Lung (tissue), 12 donors: ENCODE measurements around the gene LECT2. TPM values are rescaled to one million over a fixed set of nuclear protein-coding genes. Genes with fewer than 3 reads are reported as not detected.

Source experiments
- ATAC-seq: fragments of 200-7000 bp; cut with Tn5 transposase; one replicate; pipeline ENCODE4 v1.9.1; 2020; ENCODE audit warnings: moderate number of reproducible peaks; ENCODE audit not compliant: insufficient read depth, low FRiP score
- DNase-seq, 3 donors: peaks; one replicate each; pipeline ENCODE4 v3.0.0-alpha.2; 2013 to 2017
- H3K27ac ChIP-seq, 2 donors: one replicate each; pipeline ENCODE4 v1.5.1; 2013; ENCODE audit warnings: mild to moderate bottlenecking in 2 of 2, moderate library complexity in 2 of 2, control low read depth in 1 of 2, inconsistent platforms in 1 of 2, low read depth in 1 of 2, low read length in 1 of 2
- H3K27me3 ChIP-seq, 3 donors: one replicate each; pipeline ENCODE4 v1.5.1; 2013; ENCODE audit warnings: low read length in 2 of 3; ENCODE audit not compliant: control insufficient read depth in 3 of 3, insufficient read depth in 3 of 3
- H3K36me3 ChIP-seq, 4 donors: one replicate each; pipeline ENCODE4 v1.5.1; 2013; ENCODE audit warnings: low read length in 4 of 4, mild to moderate bottlenecking in 1 of 4, moderate library complexity in 1 of 4; ENCODE audit not compliant: control insufficient read depth in 4 of 4, insufficient read depth in 4 of 4
- H3K4me1 ChIP-seq, 5 donors: one replicate each; pipeline ENCODE4 v1.5.1; 2013; ENCODE audit warnings: low read length in 5 of 5, mild to moderate bottlenecking in 2 of 5, moderate library complexity in 1 of 5; ENCODE audit not compliant: control insufficient read depth in 5 of 5, insufficient read depth in 5 of 5
- H3K4me3 ChIP-seq: one replicate; pipeline ENCODE4 v1.5.1; 2013; ENCODE audit warnings: mild to moderate bottlenecking, control low read depth, moderate library complexity
- H3K9ac ChIP-seq, 2 donors: one replicate each; pipeline ENCODE4 v1.5.1; 2013; ENCODE audit warnings: low read length in 2 of 2, control low read depth in 1 of 2; ENCODE audit not compliant: insufficient read depth in 1 of 2
- H3K9me3 ChIP-seq, 4 donors: one replicate each; pipeline ENCODE4 v1.5.1; 2013; ENCODE audit warnings: low read length in 3 of 4, mild to moderate bottlenecking in 1 of 4, moderate library complexity in 1 of 4; ENCODE audit not compliant: control insufficient read depth in 4 of 4, insufficient read depth in 3 of 4
- CTCF ChIP-seq: IDR thresholded peaks from 2 replicates; pipeline ENCODE4 v1.5.1; 2012; ENCODE audit warnings: mild to moderate bottlenecking; ENCODE audit errors: control extremely low read depth, extremely low read depth
- WGBS, 2 donors: extraction: QIAGEN DNeasy Blood & Tissue Kit; methylation state at CpG; one replicate each; pipeline ENCODE4 v1.1.7; 2013; 5-methylcytosine and 5-hydroxymethylcytosine counted together
- polyA plus RNA-seq, 2 donors: library from polyadenylated mRNA; stranded (reverse); fragments of 200-250 nt; gene quantifications; one replicate each; pipeline ENCODE4 v1.2.1, GENCODE V29; 2013
- total RNA-seq, 2 donors: library from RNA; depleted of rRNA in 1 of 2; stranded (reverse); fragments of >200 nt in 1 of 2; gene quantifications; one replicate each; pipeline ENCODE4 v1.2.1, GENCODE V29; 2014 to 2021
- donor health status: control.
- donor health status: control.
- donor health status: Bipolar disorder and iron deficiency.
- donor health status: healthy.
- donor health status: DM: yes; HTN: yes; CAD: no.

The LECT2 gene
- total and polyA plus RNA-seq, 4 donors, result not detected

- no peak overlapping the region for H3K9ac ChIP-seq
- no peaks in the 10 kb centered on the region for H3K27me3 ChIP-seq
- 0% methylated on average over 3 of the region's 3 CpGs for WGBS, 2 donors
- H3K4me3 ChIP-seq, result no peak overlapping the region
- H3K4me1 ChIP-seq, result peaks cover 0 to 10% (median 0%) of the 10 kb centered on the region in 5 donors
- peak; percentile 46 to 92 (median 89) for DNase-seq
- H3K9me3 ChIP-seq, result no peaks in the 10 kb centered on the region
- peak; percentile 67 for TF ChIP-seq CTCF
- no peaks in the 10 kb centered on the region for H3K36me3 ChIP-seq
- no peak for ATAC-seq
- H3K27ac ChIP-seq, result no peak overlapping the region
Measured at GRCh38 chr5:135944967-135945560, 9.7 kb downstream of the LECT2 start.

- no peak for TF ChIP-seq CTCF
- Histone ChIP-seq H3K27me3 (no peaks in the 10 kb centered on the region), H3K4me3 (no peak overlapping the region), H3K9me3 (no peaks in the 10 kb centered on the region), H3K36me3 (no peaks in the 10 kb centered on the region), H3K27ac (no peak overlapping the region), H3K4me1 (peaks cover 0 to 12% (median 0%) of the 10 kb centered on the region in 5 donors), H3K9ac (no peak overlapping the region)
- ATAC-seq (no peak), DNase-seq (no peak)
Measured at GRCh38 chr5:135944564-135944963, 10.2 kb downstream of the LECT2 start.

GRCh38 chr5:135942202-135942771 lies 12.5 kb downstream of the LECT2 start:
- Histone ChIP-seq H3K27ac (no peak overlapping the region), H3K36me3 (no peaks in the 10 kb centered on the region), H3K4me3 (no peak overlapping the region), H3K4me1 (peaks cover 0 to 28% (median 0%) of the 10 kb centered on the region in 5 donors), H3K9ac (no peak overlapping the region), H3K27me3 (no peaks in the 10 kb centered on the region), H3K9me3 (no peaks in the 10 kb centered on the region)
- DNase-seq, result no peak
- TF ChIP-seq CTCF, result no peak
- 74 to 77% methylated on average over 3 of the region's 3 CpGs for whole genome bisulfite sequencing, 2 donors
- ATAC-seq, result no peak
